GM12878 (cell line): ENCODE data around the gene KIAA1217. TPM values are rescaled to one million over a fixed set of nuclear protein-coding genes. Genes with fewer than 3 reads are reported as not detected.

Experiments used
- ATAC-seq: fragments of 200-7000 bp; cut with Tn5 transposase; 3 replicates; pipeline ENCODE4 v1.9.1; 2020; ENCODE audit warnings: mild to moderate bottlenecking, moderate library complexity
- BruUV-seq: library from RNA; stranded (reverse); fragments of 400-500 nt; replicated peaks from 2 replicates; lab custom pipeline; 2021; lab: Mats Ljungman, UMichigan
- CTCF ChIA-PET: fragments of 300-600 bp; sonication (Branson Sonifier 250); formaldehyde crosslinking; extraction: SDS; loops from one replicate; lab custom pipeline; 2021; ENCODE audit warnings: inconsistent platforms; lab: Yijun Ruan, JAX
- POLR2A ChIA-PET: fragments of 350-600 bp; formaldehyde crosslinking; extraction: SDS; loops from one replicate; lab custom pipeline; 2021; ENCODE audit warnings: inconsistent platforms; lab: Charles Lee
- RAD21 ChIA-PET: fragments of 300-600 bp; sonication (Branson Sonifier 250); formaldehyde crosslinking; loops from one replicate; lab custom pipeline; 2023; ENCODE audit warnings: antibody characterized with exemption; ENCODE audit not compliant: unreplicated experiment; lab: Charles Lee
- SMC1A ChIA-PET: fragments of 300-600 bp; sonication (Branson Sonifier 250); formaldehyde crosslinking; loops from one replicate; lab custom pipeline; 2023; ENCODE audit not compliant: unreplicated experiment, uncharacterized antibody; lab: Charles Lee
- DNase-seq: peaks from one replicate; pipeline ENCODE4 v3.0.0-alpha.2; 2011; ENCODE audit warnings: low read depth, low spot score
- FAIRE-seq: peaks from 3 replicates; lab custom pipeline; 2011; peaks lifted over from hg19 to GRCh38; lab: Jason Lieb, UNC
- H2AFZ ChIP-seq: 2 replicates; pipeline ENCODE4 v1.6.0; 2011; ENCODE audit warnings: low read depth, low read length, control low read depth; ENCODE audit not compliant: control insufficient read depth
- H3K27ac ChIP-seq: 2 replicates; pipeline ENCODE4 v1.5.1; 2011; ENCODE audit warnings: control low read depth; ENCODE audit not compliant: control insufficient read depth, insufficient read depth
- H3K27me3 ChIP-seq, 2 experiments: replicated peaks in 1 of 2; 2 replicates each; pipeline versions ENCODE4 v1.6.0 to v1.6.1; 2011; ENCODE audit warnings: low read length in 1 of 2; ENCODE audit not compliant: control insufficient read depth in 2 of 2, insufficient read depth in 2 of 2
- H3K36me3 ChIP-seq, 2 experiments: 2 replicates each; pipeline ENCODE4 v1.5.1; 2011; ENCODE audit warnings: low read length in 1 of 2; ENCODE audit not compliant: control insufficient read depth in 2 of 2, insufficient read depth in 2 of 2
- H3K4me1 ChIP-seq: 2 replicates; pipeline ENCODE4 v1.6.1; 2011; ENCODE audit warnings: mild to moderate bottlenecking, low read length, moderate library complexity, mixed read lengths; ENCODE audit not compliant: control insufficient read depth, insufficient read depth
- H3K4me2 ChIP-seq: 2 replicates; pipeline ENCODE4 v1.6.0; 2011; ENCODE audit warnings: control low read depth; ENCODE audit not compliant: control insufficient read depth, insufficient read depth
- H3K4me3 ChIP-seq: fragments of 200-600 bp; sonication (generic); 2 replicates; pipeline ENCODE4 v1.5.1; 2016
- H3K79me2 ChIP-seq: 2 replicates; pipeline ENCODE4 v1.6.0; 2011; ENCODE audit warnings: low read length; ENCODE audit not compliant: control insufficient read depth, insufficient read depth
- H3K9ac ChIP-seq: 2 replicates; pipeline ENCODE4 v1.8.0; 2011; ENCODE audit warnings: low read length, control low read depth, mixed read lengths; ENCODE audit not compliant: control insufficient read depth, insufficient read depth
- H3K9me3 ChIP-seq: replicated peaks from 3 replicates; pipeline ENCODE4 v1.5.1; 2011; ENCODE audit warnings: mild to moderate bottlenecking, low read length; ENCODE audit not compliant: control insufficient read depth, insufficient read depth
- H4K20me1 ChIP-seq: 2 replicates; pipeline ENCODE4 v1.6.0; 2011; ENCODE audit not compliant: control insufficient read depth, insufficient read depth
- GATAD2B ChIP-seq: fragments of 450-650 bp; conservative IDR thresholded peaks from 2 replicates; pipeline ENCODE4 v1.6.1; 2017; ENCODE audit warnings: low read depth, mild to moderate bottlenecking, moderate library complexity
- HCFC1 ChIP-seq: fragments of 150-350 bp; IDR thresholded peaks from 2 replicates; pipeline ENCODE4 v1.6.1; 2014; ENCODE audit warnings: low read length
- HDAC2 ChIP-seq: fragments of 200-600 bp; sonication (generic); IDR thresholded peaks from 2 replicates; pipeline ENCODE4 v1.6.1; 2017
- MEF2B ChIP-seq: fragments of 450-650 bp; IDR thresholded peaks from 2 replicates; pipeline ENCODE4 v1.6.1; 2018; ENCODE audit warnings: mild to moderate bottlenecking, moderate library complexity; ENCODE audit not compliant: partially characterized antibody, poor library complexity, severe bottlenecking
- NFIC ChIP-seq: IDR thresholded peaks from 2 replicates; pipeline ENCODE4 v1.6.1; 2012; ENCODE audit warnings: low read depth, mild to moderate bottlenecking, inconsistent platforms, low read length, moderate library complexity
- NR2F1 ChIP-seq: fragments of 450-650 bp; conservative IDR thresholded peaks from 2 replicates; pipeline ENCODE4 v1.6.1; 2017; ENCODE audit warnings: mild to moderate bottlenecking
- POLR2A ChIP-seq: IDR thresholded peaks from 2 replicates; pipeline ENCODE4 v1.6.1; 2011; ENCODE audit warnings: low read depth, mild to moderate bottlenecking, low read length
- POLR2AphosphoS5 ChIP-seq: IDR thresholded peaks from 2 replicates; pipeline ENCODE4 v1.6.1; 2011; ENCODE audit warnings: mild to moderate bottlenecking, low read length, inconsistent platforms
- SIN3A ChIP-seq: IDR thresholded peaks from 2 replicates; pipeline ENCODE4 v1.6.1; 2012; ENCODE audit warnings: low read depth, low read length, improper control_type of control experiment
- SIX5 ChIP-seq: IDR thresholded peaks from 2 replicates; pipeline ENCODE4 v1.6.1; 2011; ENCODE audit warnings: mild to moderate bottlenecking, low read depth, low read length, moderate library complexity; ENCODE audit not compliant: severe bottlenecking
- SMAD1 ChIP-seq: fragments of 450-650 bp; IDR thresholded peaks from 2 replicates; pipeline ENCODE4 v1.6.1; 2018; ENCODE audit warnings: mild to moderate bottlenecking, low read depth; ENCODE audit not compliant: partially characterized antibody
- TBL1XR1 ChIP-seq: IDR thresholded peaks from 2 replicates; pipeline ENCODE4 v1.6.1; 2012; ENCODE audit warnings: low read depth, low read length, improper control_type of control experiment
- WGBS: methylation state at CpG from one replicate; pipeline ENCODE4 v1.1.6; 2016; ENCODE audit warnings: low lambda C conversion rate; ENCODE audit not compliant: insufficient replicate concordance, insufficient coverage; ENCODE audit errors: missing lambda C conversion rate; 5-methylcytosine and 5-hydroxymethylcytosine counted together
- in situ Hi-C: fragments of 300-500 bp; cut with MboI; formaldehyde crosslinking; loops from 9 replicates; pipeline ENCODE4 v1.14.3; 2018; ENCODE audit warnings: mixed read lengths
- intact Hi-C: fragments of 100-400 bp; cut with micrococcal nuclease; formaldehyde crosslinking; loops from one replicate; pipeline ENCODE4 v1.14.2; 2022; ENCODE audit not compliant: unreplicated experiment
- polyA plus RNA-seq, 11 experiments: library from polyadenylated mRNA; depleted of rRNA in 4 of 11; unstranded in 6 of 11; stranded (reverse) in 5 of 11; fragments of >200 nt; fragmentation: Nextera tagmentation in 4 of 11; fragmentation: Illumina TruSeq in 1 of 11; extraction: Ambion mirVana in 4 of 11; extraction: Trizol in 1 of 11; gene quantifications; 1 replicate in 1 of 11; 2 replicates in 10 of 11; pipeline versions ENCODE4 v1.2.1 to v1.2.3, GENCODE V29; 2011 to 2016; ENCODE audit warnings: inconsistent platforms in 2 of 11, missing spikeins in 2 of 11, low read depth in 1 of 11
- total RNA-seq, 4 experiments: library from RNA; depleted of rRNA in 3 of 4; stranded (reverse); fragments of >200 nt in 3 of 4; fragmentation: Illumina TruSeq in 1 of 4; extraction: Trizol in 1 of 4; gene quantifications; 2 replicates each; pipeline versions ENCODE4 v1.2.1 to v1.2.3, GENCODE V29; 2013 to 2021
- TF ChIP-seq, protein P1 (sequence below): IDR thresholded peaks from 2 replicates; pipeline ENCODE4 v1.6.1; 2011; ENCODE audit warnings: borderline replicate concordance, low read depth, mild to moderate bottlenecking, moderate library complexity, mixed read lengths, low read length; ENCODE audit not compliant: insufficient read depth; ENCODE audit errors: extremely low read length
- TF ChIP-seq, protein P2 (sequence below): fragments of 450-650 bp; IDR thresholded peaks from 2 replicates; pipeline ENCODE4 v1.6.1; 2014; ENCODE audit warnings: mild to moderate bottlenecking

KIAA1217 gene
- total and polyA plus RNA-seq, 10 of the 15 experiments (the other 5 are each of a cell fraction or from before 2014, with no cell fraction given), result 0.57 to 3.8 (median 2.1) TPM

DNA sequence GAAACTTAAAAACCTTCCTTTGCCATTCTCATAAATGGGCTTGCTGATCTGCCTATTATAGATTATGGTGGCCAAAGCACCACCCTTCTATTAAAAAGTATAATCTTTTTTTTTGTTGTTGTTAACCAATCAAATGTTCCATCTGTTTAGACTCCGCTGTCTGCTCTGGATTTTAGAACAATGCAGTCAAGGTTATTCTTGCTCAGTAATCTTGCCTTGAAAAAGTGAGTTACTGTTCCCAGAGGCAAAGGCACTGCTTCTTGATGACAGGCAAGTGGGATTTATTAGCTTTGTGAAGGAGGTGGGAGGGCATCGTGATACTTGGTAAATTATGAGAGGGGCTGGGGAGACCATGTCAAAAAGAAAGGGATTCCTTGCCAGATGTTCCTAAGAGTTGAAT, 143.5 kb downstream of the KIAA1217 start:
- no peaks in the 10 kb centered on the region for H4K20me1 ChIP-seq
- H3K4me1 ChIP-seq, result no peaks in the 10 kb centered on the region; the same call in 1 of the 2 replicates
- H3K9me3 ChIP-seq, result no peaks in the 10 kb centered on the region
- intact Hi-C loops, result no loop called here
- in situ Hi-C loops, result no loop called here
- no peaks in the 10 kb centered on the region for H3K27me3 ChIP-seq
- POLR2A ChIA-PET, result no interaction called here
- H3K9ac ChIP-seq, result no peak overlapping the region
- H3K4me3 ChIP-seq, result no peak overlapping the region
- H3K4me2 ChIP-seq, result no peak overlapping the region
- WGBS, result 16% methylated on average over 2 of the region's 2 CpGs
- no peaks in the 10 kb centered on the region for H3K36me3 ChIP-seq
- H2AFZ ChIP-seq, result no peak overlapping the region
- CTCF ChIA-PET, result no interaction called here
- no peak overlapping the region for H3K27ac ChIP-seq
- no TSS peak for BruUV-seq
- ATAC-seq, result no peak
- DNase-seq, result no peak
- TF ChIP-seq SIN3A, result no peak
- TF ChIP-seq NR2F1, result no peak
- no peak for TF ChIP-seq HCFC1
- no peak for TF ChIP-seq GATAD2B
- TF ChIP-seq, protein P1, sequence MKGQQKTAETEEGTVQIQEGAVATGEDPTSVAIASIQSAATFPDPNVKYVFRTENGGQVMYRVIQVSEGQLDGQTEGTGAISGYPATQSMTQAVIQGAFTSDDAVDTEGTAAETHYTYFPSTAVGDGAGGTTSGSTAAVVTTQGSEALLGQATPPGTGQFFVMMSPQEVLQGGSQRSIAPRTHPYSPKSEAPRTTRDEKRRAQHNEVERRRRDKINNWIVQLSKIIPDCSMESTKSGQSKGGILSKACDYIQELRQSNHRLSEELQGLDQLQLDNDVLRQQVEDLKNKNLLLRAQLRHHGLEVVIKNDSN, result no peak
- TF ChIP-seq, protein P2, sequence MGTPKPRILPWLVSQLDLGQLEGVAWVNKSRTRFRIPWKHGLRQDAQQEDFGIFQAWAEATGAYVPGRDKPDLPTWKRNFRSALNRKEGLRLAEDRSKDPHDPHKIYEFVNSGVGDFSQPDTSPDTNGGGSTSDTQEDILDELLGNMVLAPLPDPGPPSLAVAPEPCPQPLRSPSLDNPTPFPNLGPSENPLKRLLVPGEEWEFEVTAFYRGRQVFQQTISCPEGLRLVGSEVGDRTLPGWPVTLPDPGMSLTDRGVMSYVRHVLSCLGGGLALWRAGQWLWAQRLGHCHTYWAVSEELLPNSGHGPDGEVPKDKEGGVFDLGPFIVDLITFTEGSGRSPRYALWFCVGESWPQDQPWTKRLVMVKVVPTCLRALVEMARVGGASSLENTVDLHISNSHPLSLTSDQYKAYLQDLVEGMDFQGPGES, result no peak
- TF ChIP-seq SIX5, result no peak
- TF ChIP-seq SMAD1, result no peak
- no peak for TF ChIP-seq POLR2AphosphoS5
- no peak for TF ChIP-seq NFIC
- TF ChIP-seq HDAC2, result no peak
- TF ChIP-seq TBL1XR1, result no peak
- no peak for TF ChIP-seq MEF2B
- no peak for TF ChIP-seq POLR2A
- SMC1A ChIA-PET, result interaction anchor here (1.0 kb wide), 1 partner anchor 150 kb away, joined by 3 read pairs; no protein-coding TSS in a partner anchor
- FAIRE-seq, result no peak
- no peaks in the 10 kb centered on the region for H3K79me2 ChIP-seq
- RAD21 ChIA-PET, result interaction anchor here (1.2 to 1.3 kb wide), 2 partner anchors 9 to 99 kb away, joined by 3 read pairs; no protein-coding TSS in a partner anchor
